ENCODE data around the gene SUMF1.

DNA sequence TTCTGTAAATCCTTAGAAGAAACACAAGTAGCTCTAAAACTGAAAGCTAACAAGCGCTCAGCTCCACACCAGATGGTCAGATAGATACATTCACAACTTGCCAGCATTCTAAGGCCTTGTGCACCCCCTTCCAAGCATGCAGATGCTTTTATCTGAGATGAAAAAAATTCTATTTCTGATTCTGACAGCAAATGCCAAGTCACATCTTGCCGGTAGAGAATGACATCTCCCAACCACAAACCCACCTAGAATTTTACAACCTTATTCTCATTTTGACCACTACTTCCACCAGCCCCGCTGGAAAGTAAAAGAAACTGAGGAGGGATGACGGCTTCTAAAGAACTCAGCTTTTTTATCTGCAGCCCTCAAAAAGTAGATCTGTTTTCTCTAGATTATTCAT lies 57.7 kb downstream of the SUMF1 start:
- TF ChIP-seq, protein P1, sequence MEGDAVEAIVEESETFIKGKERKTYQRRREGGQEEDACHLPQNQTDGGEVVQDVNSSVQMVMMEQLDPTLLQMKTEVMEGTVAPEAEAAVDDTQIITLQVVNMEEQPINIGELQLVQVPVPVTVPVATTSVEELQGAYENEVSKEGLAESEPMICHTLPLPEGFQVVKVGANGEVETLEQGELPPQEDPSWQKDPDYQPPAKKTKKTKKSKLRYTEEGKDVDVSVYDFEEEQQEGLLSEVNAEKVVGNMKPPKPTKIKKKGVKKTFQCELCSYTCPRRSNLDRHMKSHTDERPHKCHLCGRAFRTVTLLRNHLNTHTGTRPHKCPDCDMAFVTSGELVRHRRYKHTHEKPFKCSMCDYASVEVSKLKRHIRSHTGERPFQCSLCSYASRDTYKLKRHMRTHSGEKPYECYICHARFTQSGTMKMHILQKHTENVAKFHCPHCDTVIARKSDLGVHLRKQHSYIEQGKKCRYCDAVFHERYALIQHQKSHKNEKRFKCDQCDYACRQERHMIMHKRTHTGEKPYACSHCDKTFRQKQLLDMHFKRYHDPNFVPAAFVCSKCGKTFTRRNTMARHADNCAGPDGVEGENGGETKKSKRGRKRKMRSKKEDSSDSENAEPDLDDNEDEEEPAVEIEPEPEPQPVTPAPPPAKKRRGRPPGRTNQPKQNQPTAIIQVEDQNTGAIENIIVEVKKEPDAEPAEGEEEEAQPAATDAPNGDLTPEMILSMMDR (conservative IDR thresholded peaks at IDR 0.05; ENCODE audit: low read depth, low read length) = no peak
- TF ChIP-seq EZH2phosphoT487 (IDR thresholded peaks at IDR 0.05; ENCODE audit: borderline replicate concordance, low read length) = no peak

Data from PC-3 (cell line).